DOHH2 (cell line): ENCODE measurements around the gene DSCAML1.

Source experiments
- CTCF ChIP-seq: fragments of 200-600 bp; sonication (generic); IDR thresholded peaks from one replicate; pipeline ENCODE4 v1.5.1; 2014; ENCODE audit warnings: antibody characterized with exemption, mild to moderate bottlenecking, low read depth, low read length; ENCODE audit not compliant: poor library complexity, severe bottlenecking
- EZH2phosphoT487 ChIP-seq: fragments of 200-600 bp; sonication (generic); IDR thresholded peaks from 2 replicates; pipeline ENCODE4 v1.6.1; 2017; ENCODE audit warnings: borderline replicate concordance, mild to moderate bottlenecking, antibody characterized with exemption, low read length, moderate library complexity, mixed read lengths

DNA sequence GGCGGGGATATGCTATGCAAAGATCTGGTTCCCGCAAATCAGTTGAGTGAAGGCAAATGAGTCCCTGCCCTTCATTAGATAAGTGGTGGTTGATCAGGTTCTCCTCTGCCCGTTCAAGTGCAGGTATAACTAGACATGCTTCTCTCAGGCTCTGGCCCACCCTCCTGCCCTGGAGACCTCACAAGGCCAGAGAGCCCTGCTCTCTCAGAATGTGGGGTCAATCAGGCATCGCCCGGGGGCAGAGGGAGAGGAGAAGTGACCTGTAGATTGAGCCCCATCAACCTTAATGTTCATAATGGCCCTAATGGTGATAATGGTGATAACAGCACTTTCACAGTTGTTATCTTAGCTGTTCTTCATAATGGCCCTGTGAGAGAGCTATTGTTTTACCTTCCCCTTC, 224.3 kb downstream of the DSCAML1 start:
- TF ChIP-seq CTCF, result no peak
- TF ChIP-seq EZH2phosphoT487, result no peak
